CD4-positive, alpha-beta T cell treated with Interleukin-6 at 100 ng/mL for 8 hours (primary cell): ENCODE results near the gene ALK.

ENCODE experiments used
- DNase-seq: peaks from one replicate; pipeline ENCODE4 v3.0.0-alpha.2; 2020; ENCODE audit warnings: mixed read lengths, low spot score

The ALK gene

GRCh38 chr2:29224693-29225551 lies 696.5 kb downstream of the ALK start:
- DNase-seq, result no peak

- no peak for DNase-seq
Observed at GRCh38 chr2:29223851-29224692, 697.3 kb downstream of the ALK start.

- DNase-seq, result no peak
Observed at GRCh38 chr2:29223257-29223656, 698.1 kb downstream of the ALK start.

- DNase-seq, result no peak
Observed at GRCh38 chr2:29222381-29223179, 698.8 kb downstream of the ALK start.

GRCh38 chr2:29220506-29221270 lies 700.7 kb downstream of the ALK start:
- no peak for DNase-seq

GRCh38 chr2:29219374-29219773 lies 702.0 kb downstream of the ALK start:
- DNase-seq, result no peak

- DNase-seq, result no peak
Observed at GRCh38 chr2:29218550-29219125, 702.7 kb downstream of the ALK start.

- DNase-seq, result no peak
Observed at GRCh38 chr2:29218071-29218470, 703.3 kb downstream of the ALK start.

- DNase-seq, result no peak
Observed at GRCh38 chr2:29216609-29216909, 704.8 kb downstream of the ALK start.

GRCh38 chr2:29215739-29216608 lies 705.4 kb downstream of the ALK start:
- no peak for DNase-seq

GRCh38 chr2:29215073-29215472 lies 706.3 kb downstream of the ALK start:
- DNase-seq, result no peak

GRCh38 chr2:29213888-29214291 lies 707.5 kb downstream of the ALK start:
- no peak for DNase-seq

GRCh38 chr2:29212009-29212408 lies 709.4 kb downstream of the ALK start:
- no peak for DNase-seq

- no peak for DNase-seq
Observed at GRCh38 chr2:29209551-29209950, 711.8 kb downstream of the ALK start.

GRCh38 chr2:29207352-29208148 lies 713.8 kb downstream of the ALK start:
- DNase-seq, result no peak

GRCh38 chr2:29206941-29207340 lies 714.4 kb downstream of the ALK start:
- DNase-seq, result no peak

- no peak for DNase-seq
Observed at GRCh38 chr2:29202819-29203495, 718.4 kb downstream of the ALK start.

- DNase-seq, result no peak
Observed at GRCh38 chr2:29201979-29202378, 719.4 kb downstream of the ALK start.
